K562 (cell line): ENCODE results near the gene ATXN7. TPM values are rescaled to one million over a fixed set of nuclear protein-coding genes. Genes with fewer than 3 reads are reported as not detected.

ENCODE experiments used
- C11orf30 ChIP-seq: fragments of 450-650 bp; IDR thresholded peaks from 2 replicates; pipeline ENCODE4 v1.6.1; 2016; ENCODE audit warnings: low read depth, mild to moderate bottlenecking
- CBX8 ChIP-seq: fragments of 200-600 bp; sonication (generic); IDR thresholded peaks from 2 replicates; pipeline ENCODE4 v1.6.1; 2012; ENCODE audit warnings: borderline replicate concordance, mixed run types, low read depth, mild to moderate bottlenecking, moderate library complexity, mixed read lengths, low read length, control low read depth, inconsistent platforms; ENCODE audit not compliant: poor library complexity, severe bottlenecking; ENCODE audit errors: extremely low read depth
- CHCHD3 ChIP-seq: fragments of 250-450 bp; sonication (Bioruptor Pico); IDR thresholded peaks from 2 replicates; pipeline ENCODE4 v2.1.2; 2022; ENCODE audit warnings: mild to moderate bottlenecking
- CREM ChIP-seq: IDR thresholded peaks from 2 replicates; pipeline ENCODE4 v1.6.1; 2014; ENCODE audit warnings: antibody characterized with exemption, low read depth
- EHMT2 ChIP-seq: fragments of 450-650 bp; IDR thresholded peaks from 2 replicates; pipeline ENCODE4 v1.6.1; 2018; ENCODE audit warnings: antibody characterized with exemption
- HDAC1 ChIP-seq, 2 experiments: fragments of 450-650 bp; IDR thresholded peaks; 2 replicates each; pipeline ENCODE4 v1.6.1; 2016 to 2017; ENCODE audit warnings: inconsistent platforms in 1 of 2, mild to moderate bottlenecking in 1 of 2, moderate library complexity in 1 of 2
- HMGN3 ChIP-seq: IDR thresholded peaks from 2 replicates; pipeline ENCODE4 v1.6.1; 2011; ENCODE audit warnings: borderline replicate concordance, low read depth, mild to moderate bottlenecking, mixed read lengths, low read length; ENCODE audit not compliant: insufficient read length; ENCODE audit errors: extremely low read depth
- KHSRP ChIP-seq: fragments of 450-650 bp; IDR thresholded peaks from 2 replicates; pipeline ENCODE4 v1.6.1; 2017
- PRDM10 ChIP-seq: fragments of 450-650 bp; IDR thresholded peaks from 2 replicates; pipeline ENCODE4 v1.6.1; 2018; ENCODE audit not compliant: partially characterized antibody
- RNF2 ChIP-seq: sonication (generic); IDR thresholded peaks from 2 replicates; pipeline ENCODE4 v1.6.1; 2016
- SMAD1 ChIP-seq: fragments of 150-350 bp; IDR thresholded peaks from 2 replicates; pipeline ENCODE4 v1.6.1; 2014; ENCODE audit warnings: low read length, low read depth; ENCODE audit not compliant: partially characterized antibody
- SRF ChIP-seq, 2 experiments: fragments of 250-450, 450-650 bp in 1 of 2; sonication (Bioruptor Pico) in 1 of 2; sonication (generic) in 1 of 2; formaldehyde crosslinking; IDR thresholded peaks; 2 replicates each; pipeline versions ENCODE4 v1.5.0 to v1.5.1; 2020 to 2022; ENCODE audit warnings: mild to moderate bottlenecking in 1 of 2, missing genetic modification reagents in 1 of 2
- SRSF1 ChIP-seq: fragments of 200-400 bp; formaldehyde crosslinking; IDR thresholded peaks from 2 replicates; pipeline ENCODE4 v1.6.1; 2017; ENCODE audit warnings: mild to moderate bottlenecking, low read depth, low read length, moderate library complexity
- TAF7 ChIP-seq: fragments of 450-650 bp; IDR thresholded peaks from 2 replicates; pipeline ENCODE4 v1.6.1; 2016; ENCODE audit warnings: missing genetic modification characterization, missing compliant biosample characterization
- TFE3 ChIP-seq: fragments of 450-650 bp; formaldehyde crosslinking; IDR thresholded peaks from 2 replicates; pipeline ENCODE4 v1.4.0; 2020; ENCODE audit warnings: mild to moderate bottlenecking, mixed read lengths
- TOE1 ChIP-seq, 2 experiments: fragments of 450-650 bp in 1 of 2; sonication (generic) in 1 of 2; formaldehyde crosslinking in 1 of 2; IDR thresholded peaks; 2 replicates each; pipeline versions ENCODE4 v1.7.1 to v1.8.0; 2016 to 2022; ENCODE audit warnings: borderline replicate concordance in 2 of 2, mild to moderate bottlenecking in 2 of 2, antibody characterized with exemption in 1 of 2, inconsistent platforms in 1 of 2, low read depth in 1 of 2, missing genetic modification reagents in 1 of 2, moderate library complexity in 1 of 2
- USF2 ChIP-seq: sonication (generic); formaldehyde crosslinking; IDR thresholded peaks from 2 replicates; pipeline ENCODE4 v1.5.0; 2020; ENCODE audit warnings: missing genetic modification reagents
- ZKSCAN1 ChIP-seq: fragments of 150-350 bp; IDR thresholded peaks from 2 replicates; pipeline ENCODE4 v1.6.1; 2016; ENCODE audit warnings: low read depth, low read length
- ZNF263 ChIP-seq: sonication (generic); formaldehyde crosslinking; IDR thresholded peaks from 2 replicates; pipeline ENCODE4 v1.8.0; 2022; ENCODE audit warnings: mild to moderate bottlenecking, missing genetic modification reagents, borderline replicate concordance
- ZNF75A ChIP-seq: fragments of 450-650 bp; formaldehyde crosslinking; IDR thresholded peaks from 2 replicates; pipeline ENCODE4 v1.4.0; 2020; ENCODE audit warnings: mild to moderate bottlenecking
- polyA plus RNA-seq, 8 experiments: library from polyadenylated mRNA; depleted of rRNA in 4 of 8; stranded (reverse) in 5 of 8; unstranded in 3 of 8; fragments of >200 nt; fragmentation: Nextera tagmentation in 2 of 8; fragmentation: Illumina TruSeq in 1 of 8; extraction: Ambion mirVana in 2 of 8; extraction: Trizol in 1 of 8; gene quantifications; 2 replicates each; pipeline versions ENCODE4 v1.2.1 to v1.2.3, GENCODE V29; 2011 to 2014; ENCODE audit warnings: inconsistent platforms in 1 of 8, missing spikeins in 1 of 8
- total RNA-seq, 7 experiments: library from RNA; depleted of rRNA in 6 of 7; stranded (reverse); fragments of >200 nt in 6 of 7; fragmentation: Illumina TruSeq in 2 of 7; extraction: Trizol in 2 of 7; gene quantifications; 2 replicates each; pipeline versions ENCODE4 v1.2.1 to v1.2.3, GENCODE V29; 2011 to 2021; ENCODE audit warnings: low replicate concordance in 1 of 7
- TF ChIP-seq, protein P1 (sequence below): sonication (generic); formaldehyde crosslinking; IDR thresholded peaks from 2 replicates; pipeline ENCODE4 v1.8.0; 2022; ENCODE audit warnings: missing genetic modification reagents, mild to moderate bottlenecking, moderate library complexity, borderline replicate concordance

Gene ATXN7
- total and polyA plus RNA-seq, 9 of the 15 experiments (the other 6 are each of a cell fraction or from before 2014, with no cell fraction given): 0.41 to 9.2 (median 6.7) TPM

- TF ChIP-seq ZNF263 (CRISPR knock-in tag) (0 out of 2 replicates have a peak, but pooled peaks have one; percentile 18), SRF (CRISPR knock-in tag; IDR thresholded peaks at IDR 0.05) (no peak; a peak in 1 of 4 replicates), ZNF75A (CRISPR knock-in tag) (no peak), SMAD1 (no peak), HDAC1 (IDR thresholded peaks at IDR 0.05) (peak in 1 of 2 experiments; percentile 51; a peak in 1 of 4 replicates), ZKSCAN1 (no peak), RNF2 (no peak), SRSF1 (no peak), C11orf30 (peak; percentile 88), CREM (peak; percentile 72), PRDM10 (peak; percentile 62), TAF7 (tag) (peak; percentile 42; the same call in 1 of the 2 replicates), TOE1 (IDR thresholded peaks at IDR 0.05; ENCODE audit: borderline replicate concordance) (0 out of 2 replicates have a peak, but pooled peaks have one; percentile 17), TOE1 (CRISPR knock-in tag; IDR thresholded peaks at IDR 0.05; ENCODE audit: borderline replicate concordance, low read depth) (no peak), USF2 (CRISPR knock-in tag) (peak; percentile 75), CBX8 (no peak), CHCHD3 (CRISPR knock-in tag) (no peak), HMGN3 (peak; percentile 61), TFE3 (CRISPR knock-in tag) (no peak), EHMT2 (no peak), KHSRP (no peak)
- TF ChIP-seq, protein P1, sequence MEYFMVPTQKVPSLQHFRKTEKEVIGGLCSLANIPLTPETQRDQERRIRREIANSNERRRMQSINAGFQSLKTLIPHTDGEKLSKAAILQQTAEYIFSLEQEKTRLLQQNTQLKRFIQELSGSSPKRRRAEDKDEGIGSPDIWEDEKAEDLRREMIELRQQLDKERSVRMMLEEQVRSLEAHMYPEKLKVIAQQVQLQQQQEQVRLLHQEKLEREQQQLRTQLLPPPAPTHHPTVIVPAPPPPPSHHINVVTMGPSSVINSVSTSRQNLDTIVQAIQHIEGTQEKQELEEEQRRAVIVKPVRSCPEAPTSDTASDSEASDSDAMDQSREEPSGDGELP (CRISPR knock-in tag): peak; percentile 79; the same call in 1 of the 2 replicates
Measured at GRCh38 chr3:64023187-64023860, 159.7 kb downstream of the ATXN7 start, which contains the start of gene PSMD6 (continued).
